ENCODE results near the gene SCD5.

Gene SCD5

GRCh38 chr4:82601242-82602015 lies 197.2 kb downstream of the SCD5 start:
- TF ChIP-seq, protein P1, sequence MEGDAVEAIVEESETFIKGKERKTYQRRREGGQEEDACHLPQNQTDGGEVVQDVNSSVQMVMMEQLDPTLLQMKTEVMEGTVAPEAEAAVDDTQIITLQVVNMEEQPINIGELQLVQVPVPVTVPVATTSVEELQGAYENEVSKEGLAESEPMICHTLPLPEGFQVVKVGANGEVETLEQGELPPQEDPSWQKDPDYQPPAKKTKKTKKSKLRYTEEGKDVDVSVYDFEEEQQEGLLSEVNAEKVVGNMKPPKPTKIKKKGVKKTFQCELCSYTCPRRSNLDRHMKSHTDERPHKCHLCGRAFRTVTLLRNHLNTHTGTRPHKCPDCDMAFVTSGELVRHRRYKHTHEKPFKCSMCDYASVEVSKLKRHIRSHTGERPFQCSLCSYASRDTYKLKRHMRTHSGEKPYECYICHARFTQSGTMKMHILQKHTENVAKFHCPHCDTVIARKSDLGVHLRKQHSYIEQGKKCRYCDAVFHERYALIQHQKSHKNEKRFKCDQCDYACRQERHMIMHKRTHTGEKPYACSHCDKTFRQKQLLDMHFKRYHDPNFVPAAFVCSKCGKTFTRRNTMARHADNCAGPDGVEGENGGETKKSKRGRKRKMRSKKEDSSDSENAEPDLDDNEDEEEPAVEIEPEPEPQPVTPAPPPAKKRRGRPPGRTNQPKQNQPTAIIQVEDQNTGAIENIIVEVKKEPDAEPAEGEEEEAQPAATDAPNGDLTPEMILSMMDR (IDR thresholded peaks at IDR 0.05), result no peak

- TF ChIP-seq, protein P1 (IDR thresholded peaks at IDR 0.05), result peak; percentile 39; the same call in 1 of the 2 replicates
Observed at GRCh38 chr4:82599336-82599735, 199.3 kb downstream of the SCD5 start.

GRCh38 chr4:82594456-82594855 lies 204.1 kb downstream of the SCD5 start:
- TF ChIP-seq, protein P1 (IDR thresholded peaks at IDR 0.05), result no peak

DNA sequence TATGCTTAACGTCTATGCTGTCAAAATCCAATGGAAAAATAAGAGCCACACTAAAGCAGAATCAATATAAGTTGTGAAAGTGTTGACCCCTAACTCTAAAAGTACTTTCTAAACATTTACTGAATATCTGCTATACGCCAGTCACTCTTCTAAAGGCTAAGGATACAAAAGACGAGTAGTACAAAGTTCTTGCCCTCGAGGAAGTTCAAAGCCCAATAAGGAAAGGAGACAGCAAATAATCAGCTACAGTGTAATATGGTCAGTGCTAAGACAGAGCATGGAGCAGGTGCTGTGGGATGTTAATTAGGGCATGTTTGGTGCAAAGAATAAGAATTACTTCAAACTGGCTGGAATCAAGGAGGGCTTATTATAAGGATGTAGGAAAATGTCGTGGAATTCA lies 205.2 kb downstream of the SCD5 start:
- TF ChIP-seq, protein P1 (IDR thresholded peaks at IDR 0.05), result no peak

GRCh38 chr4:82592639-82593038 lies 206.0 kb downstream of the SCD5 start:
- TF ChIP-seq, protein P1 (IDR thresholded peaks at IDR 0.05), result no peak

- TF ChIP-seq, protein P1 (IDR thresholded peaks at IDR 0.05), result no peak
Observed at GRCh38 chr4:82591592-82591991, 207.0 kb downstream of the SCD5 start.

- TF ChIP-seq, protein P1 (IDR thresholded peaks at IDR 0.05), result no peak
Observed at GRCh38 chr4:82589756-82590155, 208.8 kb downstream of the SCD5 start.

Measured in LNCAP (cell line).